ENCODE data around the gene TFF2.

Gene TFF2

DNA sequence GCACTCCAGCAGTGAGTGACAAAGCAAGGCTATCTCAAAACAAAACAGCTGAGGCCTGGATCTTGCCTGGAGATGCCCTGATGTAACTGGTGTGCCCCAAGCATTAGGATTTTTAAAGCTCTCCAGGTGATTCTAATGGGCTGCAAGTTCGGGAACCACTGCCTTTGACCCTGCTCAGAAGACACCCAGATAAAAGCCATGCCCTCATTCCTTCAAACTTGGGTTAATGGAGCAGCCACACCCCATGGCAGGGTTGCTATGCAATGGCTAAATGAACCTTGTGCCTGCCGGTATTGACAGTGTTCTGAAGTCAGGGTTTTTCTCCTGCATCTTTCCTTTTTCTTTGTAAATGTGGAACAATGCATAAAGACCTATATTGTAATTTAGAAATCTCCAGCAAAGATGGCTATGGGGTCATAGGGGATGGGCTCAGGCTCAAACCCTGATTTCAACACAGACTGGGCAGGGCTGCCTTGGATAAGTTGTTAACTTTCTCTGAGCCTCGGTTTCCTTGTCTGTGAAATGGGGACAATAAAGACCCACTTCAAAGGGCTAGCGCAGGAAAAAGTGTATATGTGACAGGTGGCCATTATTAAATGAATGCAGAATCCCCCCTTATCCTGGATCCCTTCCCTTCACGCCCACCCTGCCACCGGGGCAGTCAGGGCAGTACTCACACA is 36.0 kb downstream of the TFF2 start:
- TF ChIP-seq TCF12 (IDR thresholded peaks at IDR 0.05; ENCODE audit: low read depth) (no peak), TEAD4 (IDR thresholded peaks at IDR 0.05) (no peak), YY1 (IDR thresholded peaks at IDR 0.05; ENCODE audit: low read depth) (no peak), CEBPB (IDR thresholded peaks at IDR 0.05) (no peak), EP300 (IDR thresholded peaks at IDR 0.05; ENCODE audit: borderline replicate concordance) (no peak), CREB1 (IDR thresholded peaks at IDR 0.05; ENCODE audit: low read depth) (no peak)
- TF ChIP-seq, protein P1, sequence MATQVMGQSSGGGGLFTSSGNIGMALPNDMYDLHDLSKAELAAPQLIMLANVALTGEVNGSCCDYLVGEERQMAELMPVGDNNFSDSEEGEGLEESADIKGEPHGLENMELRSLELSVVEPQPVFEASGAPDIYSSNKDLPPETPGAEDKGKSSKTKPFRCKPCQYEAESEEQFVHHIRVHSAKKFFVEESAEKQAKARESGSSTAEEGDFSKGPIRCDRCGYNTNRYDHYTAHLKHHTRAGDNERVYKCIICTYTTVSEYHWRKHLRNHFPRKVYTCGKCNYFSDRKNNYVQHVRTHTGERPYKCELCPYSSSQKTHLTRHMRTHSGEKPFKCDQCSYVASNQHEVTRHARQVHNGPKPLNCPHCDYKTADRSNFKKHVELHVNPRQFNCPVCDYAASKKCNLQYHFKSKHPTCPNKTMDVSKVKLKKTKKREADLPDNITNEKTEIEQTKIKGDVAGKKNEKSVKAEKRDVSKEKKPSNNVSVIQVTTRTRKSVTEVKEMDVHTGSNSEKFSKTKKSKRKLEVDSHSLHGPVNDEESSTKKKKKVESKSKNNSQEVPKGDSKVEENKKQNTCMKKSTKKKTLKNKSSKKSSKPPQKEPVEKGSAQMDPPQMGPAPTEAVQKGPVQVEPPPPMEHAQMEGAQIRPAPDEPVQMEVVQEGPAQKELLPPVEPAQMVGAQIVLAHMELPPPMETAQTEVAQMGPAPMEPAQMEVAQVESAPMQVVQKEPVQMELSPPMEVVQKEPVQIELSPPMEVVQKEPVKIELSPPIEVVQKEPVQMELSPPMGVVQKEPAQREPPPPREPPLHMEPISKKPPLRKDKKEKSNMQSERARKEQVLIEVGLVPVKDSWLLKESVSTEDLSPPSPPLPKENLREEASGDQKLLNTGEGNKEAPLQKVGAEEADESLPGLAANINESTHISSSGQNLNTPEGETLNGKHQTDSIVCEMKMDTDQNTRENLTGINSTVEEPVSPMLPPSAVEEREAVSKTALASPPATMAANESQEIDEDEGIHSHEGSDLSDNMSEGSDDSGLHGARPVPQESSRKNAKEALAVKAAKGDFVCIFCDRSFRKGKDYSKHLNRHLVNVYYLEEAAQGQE (IDR thresholded peaks at IDR 0.05; ENCODE audit: low read depth), result no peak
- TF ChIP-seq, protein P2, sequence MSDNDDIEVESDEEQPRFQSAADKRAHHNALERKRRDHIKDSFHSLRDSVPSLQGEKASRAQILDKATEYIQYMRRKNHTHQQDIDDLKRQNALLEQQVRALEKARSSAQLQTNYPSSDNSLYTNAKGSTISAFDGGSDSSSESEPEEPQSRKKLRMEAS (IDR thresholded peaks at IDR 0.05), result no peak

DNA sequence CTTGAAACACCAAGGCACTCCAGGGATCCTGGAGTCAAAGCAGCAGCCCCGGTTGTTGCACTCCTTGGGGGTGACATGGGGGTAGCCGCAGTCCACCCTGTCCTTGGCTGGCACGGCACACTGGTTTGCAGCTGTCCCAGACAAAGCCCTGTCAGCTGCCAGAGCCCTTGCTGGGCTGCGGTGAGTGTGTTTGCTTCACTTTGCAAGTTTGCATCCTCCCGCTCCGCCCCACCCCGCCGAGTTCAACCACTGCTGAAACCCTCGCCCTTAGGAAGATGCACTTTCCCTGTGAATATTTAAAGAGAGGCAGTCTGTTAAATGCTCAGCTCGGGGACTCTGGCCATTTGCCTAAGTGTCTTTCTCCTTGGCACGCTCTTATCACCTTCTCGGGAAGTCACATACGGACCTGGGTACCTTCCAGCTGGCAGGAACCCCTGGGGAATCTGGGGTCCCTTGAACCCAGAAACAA is 37.3 kb downstream of the TFF2 start:
- TF ChIP-seq CREB1 (IDR thresholded peaks at IDR 0.05; ENCODE audit: low read depth) (no peak), EGR1 (IDR thresholded peaks at IDR 0.05) (no peak)

DNA sequence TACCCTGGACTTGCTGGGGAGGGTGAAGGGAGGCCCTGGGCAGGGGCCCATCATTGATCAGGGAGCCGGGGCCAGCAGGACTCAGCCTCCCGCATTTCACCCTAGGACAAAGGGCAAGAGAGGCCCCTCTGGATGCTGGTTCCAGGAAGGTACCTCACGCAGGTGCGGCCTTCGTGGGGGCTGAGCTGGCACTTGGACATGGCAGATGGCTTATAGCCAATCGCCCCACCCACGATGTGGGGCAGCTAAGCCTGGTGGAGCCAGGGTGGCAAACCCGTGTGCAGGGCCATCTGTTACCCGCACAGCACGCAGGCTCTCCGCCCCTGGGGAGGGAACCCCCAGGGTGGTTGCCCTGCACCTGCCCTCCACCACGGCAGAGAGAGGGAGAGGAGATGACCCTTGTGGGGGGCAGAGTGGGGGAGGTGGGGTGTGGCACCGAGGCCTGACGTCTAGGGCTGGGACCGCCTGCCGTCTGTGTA is 38.1 kb downstream of the TFF2 start:
- TF ChIP-seq TEAD4 (IDR thresholded peaks at IDR 0.05) (no peak), CREB1 (IDR thresholded peaks at IDR 0.05; ENCODE audit: low read depth) (no peak), RAD21 (IDR thresholded peaks at IDR 0.05; ENCODE audit: low read depth) (no peak)
- TF ChIP-seq, protein P2 (IDR thresholded peaks at IDR 0.05), result no peak

DNA sequence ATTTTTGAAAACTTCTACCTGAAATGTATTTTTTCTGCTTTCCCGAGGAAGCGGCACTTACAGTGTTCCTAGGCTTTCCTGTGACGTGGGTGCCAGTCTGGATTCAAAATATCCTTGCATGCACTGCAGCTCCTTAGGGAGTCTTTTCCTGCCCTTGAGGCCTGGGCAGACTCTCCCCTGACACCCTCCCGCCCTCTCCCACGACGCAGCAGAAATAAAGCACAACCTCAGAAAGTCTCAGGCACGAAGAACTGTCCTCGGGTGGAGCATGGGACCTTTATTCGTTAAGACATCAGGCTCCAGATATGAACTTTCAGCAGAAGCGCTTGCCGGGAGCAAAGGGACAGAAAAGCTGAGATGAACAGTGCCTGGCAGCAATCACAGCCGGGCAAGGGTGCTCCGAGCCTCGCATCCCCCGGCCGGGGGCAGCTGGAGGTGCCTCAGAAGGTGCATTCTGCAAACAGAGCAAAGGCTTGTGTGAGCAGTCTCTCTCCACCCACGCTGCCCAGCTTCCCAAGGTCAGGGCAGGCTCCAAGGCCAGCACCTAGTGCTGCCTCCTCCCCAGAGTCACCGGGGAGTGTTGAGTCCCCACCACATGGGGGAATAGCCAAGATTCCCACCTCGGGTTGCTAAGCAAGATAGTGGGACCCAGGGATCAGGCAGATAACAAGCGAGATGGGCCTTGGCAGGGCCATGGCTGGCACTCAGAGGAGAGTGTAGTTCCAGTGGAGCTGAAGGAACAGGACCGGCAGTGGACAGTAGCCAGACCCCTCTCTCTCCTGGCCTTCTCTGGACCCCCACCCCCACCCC is 38.8 kb downstream of the TFF2 start:
- TF ChIP-seq, protein P3, sequence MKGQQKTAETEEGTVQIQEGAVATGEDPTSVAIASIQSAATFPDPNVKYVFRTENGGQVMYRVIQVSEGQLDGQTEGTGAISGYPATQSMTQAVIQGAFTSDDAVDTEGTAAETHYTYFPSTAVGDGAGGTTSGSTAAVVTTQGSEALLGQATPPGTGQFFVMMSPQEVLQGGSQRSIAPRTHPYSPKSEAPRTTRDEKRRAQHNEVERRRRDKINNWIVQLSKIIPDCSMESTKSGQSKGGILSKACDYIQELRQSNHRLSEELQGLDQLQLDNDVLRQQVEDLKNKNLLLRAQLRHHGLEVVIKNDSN (IDR thresholded peaks at IDR 0.05), result no peak
- TF ChIP-seq RAD21 (IDR thresholded peaks at IDR 0.05; ENCODE audit: low read depth) (no peak), NFIC (IDR thresholded peaks at IDR 0.05) (no peak), YY1 (IDR thresholded peaks at IDR 0.05; ENCODE audit: low read depth) (no peak), CEBPB (IDR thresholded peaks at IDR 0.05) (no peak), ZBTB7A (IDR thresholded peaks at IDR 0.05; ENCODE audit: low read depth) (no peak), CREB1 (IDR thresholded peaks at IDR 0.05; ENCODE audit: low read depth) (no peak), EP300 (IDR thresholded peaks at IDR 0.05; ENCODE audit: borderline replicate concordance) (no peak), TCF12 (IDR thresholded peaks at IDR 0.05; ENCODE audit: low read depth) (no peak), EGR1 (IDR thresholded peaks at IDR 0.05) (no peak)
- TF ChIP-seq, protein P2 (IDR thresholded peaks at IDR 0.05), result no peak
- TF ChIP-seq, protein P1 (IDR thresholded peaks at IDR 0.05; ENCODE audit: low read depth), result no peak

DNA sequence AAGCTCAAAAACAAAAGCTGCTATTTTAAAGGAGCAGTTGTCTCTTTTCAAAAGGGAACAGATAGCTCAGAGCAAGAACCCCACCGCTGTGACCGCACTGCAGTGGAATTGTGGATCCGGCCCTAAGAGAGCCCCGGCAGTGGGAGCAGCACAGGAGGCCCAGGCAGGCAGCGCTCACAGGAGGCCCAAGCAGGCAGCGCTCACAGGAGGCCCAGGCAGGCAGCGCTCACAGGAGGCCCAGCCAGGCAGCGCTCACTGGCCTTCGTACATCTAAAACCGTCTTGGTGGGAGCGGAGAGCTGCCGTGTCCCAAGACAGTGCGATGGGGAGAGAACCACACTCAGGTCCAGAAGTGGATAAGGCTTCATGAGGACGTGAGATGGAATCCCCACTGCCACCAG is 39.6 kb downstream of the TFF2 start:
- no peak for TF ChIP-seq ZBTB7A (IDR thresholded peaks at IDR 0.05; ENCODE audit: low read depth)

DNA sequence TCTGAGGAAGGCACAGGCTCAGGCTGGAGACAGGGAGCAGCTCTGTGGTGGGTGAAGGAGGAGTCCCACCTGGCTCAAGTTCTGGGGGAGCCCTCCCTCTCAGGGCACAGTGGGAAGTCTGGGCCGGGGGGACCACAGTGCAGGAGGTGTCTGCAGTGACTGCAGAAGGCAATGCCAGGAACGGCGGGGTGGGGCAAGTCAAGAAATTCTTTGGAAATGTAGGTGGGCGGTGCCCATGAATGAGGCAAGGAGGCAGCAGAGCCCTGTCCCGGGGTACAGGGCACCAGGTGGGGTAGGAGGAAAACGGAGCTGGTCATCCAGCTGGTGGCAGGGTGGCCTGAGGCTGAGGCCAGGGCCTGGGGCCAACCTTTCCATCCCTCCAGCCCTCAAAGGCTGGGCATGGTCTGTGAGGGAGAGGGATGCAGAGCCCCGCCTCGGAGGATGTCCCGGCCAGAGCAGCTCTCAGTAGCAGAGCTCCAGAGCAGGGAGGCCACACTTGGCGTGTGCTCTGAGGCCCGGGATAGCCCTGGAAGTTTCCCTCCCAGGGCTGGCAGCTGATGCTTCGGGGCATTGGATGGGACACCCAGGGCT is 40.3 kb downstream of the TFF2 start:
- no peak for TF ChIP-seq CREB1 (IDR thresholded peaks at IDR 0.05; ENCODE audit: low read depth)
- TF ChIP-seq FOXM1 (IDR thresholded peaks at IDR 0.05; ENCODE audit: borderline replicate concordance, low read depth), result no peak
- no peak for TF ChIP-seq TAF1 (IDR thresholded peaks at IDR 0.05; ENCODE audit: low read depth)
- no peak for TF ChIP-seq ZBTB7A (IDR thresholded peaks at IDR 0.05; ENCODE audit: low read depth)
- no peak for TF ChIP-seq EP300 (IDR thresholded peaks at IDR 0.05; ENCODE audit: borderline replicate concordance)
- TF ChIP-seq, protein P2 (IDR thresholded peaks at IDR 0.05), result no peak
- TF ChIP-seq, protein P1 (IDR thresholded peaks at IDR 0.05; ENCODE audit: low read depth), result no peak
- TF ChIP-seq EGR1 (IDR thresholded peaks at IDR 0.05), result no peak
- TF ChIP-seq NFIC (IDR thresholded peaks at IDR 0.05), result no peak
- TF ChIP-seq TEAD4 (IDR thresholded peaks at IDR 0.05), result no peak
- TF ChIP-seq RAD21 (IDR thresholded peaks at IDR 0.05; ENCODE audit: low read depth), result no peak
- TF ChIP-seq, protein P3 (IDR thresholded peaks at IDR 0.05), result no peak
- no peak for TF ChIP-seq CEBPB (IDR thresholded peaks at IDR 0.05)
- TF ChIP-seq YY1 (IDR thresholded peaks at IDR 0.05; ENCODE audit: low read depth), result no peak
- no peak for TF ChIP-seq TCF12 (IDR thresholded peaks at IDR 0.05; ENCODE audit: low read depth)

Data from Ishikawa (cell line).